GM13977 (cell line): Measurements from ENCODE around the gene CZIB.
"Not testable (repeated sequence)": the region's sequence is repeated elsewhere in the genome, so short reads cannot be mapped to it uniquely, and the experiment has no call there.

Source experiments
- DNase-seq: peaks from one replicate; pipeline ENCODE4 v3.0.0; 2012; ENCODE audit warnings: low spot score
- CTCF ChIP-seq: IDR thresholded peaks from 2 replicates; pipeline ENCODE4 v1.5.1; 2012; ENCODE audit warnings: mild to moderate bottlenecking, control low read depth; ENCODE audit not compliant: insufficient read depth; ENCODE audit errors: extremely low read depth, missing control alignments
- in situ Hi-C: fragments of 300-500 bp; cut with MboI; formaldehyde crosslinking; loops from one replicate; pipeline ENCODE4 v1.12.0; 2022; ENCODE audit warnings: low sequenced_read_pairs, low pct_unique_long_range_greater_than_20kb, mixed read lengths, inconsistent platforms; ENCODE audit not compliant: unreplicated experiment

CZIB gene

GRCh38 chr1:53190210-53190611 lies 30.2 kb downstream of the CZIB start:
- in situ Hi-C loops: no loop called here
- no peak for TF ChIP-seq CTCF
- DNase-seq: no peak

GRCh38 chr1:53189061-53189460 lies 31.4 kb downstream of the CZIB start:
- in situ Hi-C loops: loop anchor here (10.0 kb wide), 2 partner anchors 274 to 484 kb away; no protein-coding TSS in a partner anchor
- TF ChIP-seq CTCF: no peak
- no peak for DNase-seq

GRCh38 chr1:53188099-53188498 lies 32.3 kb downstream of the CZIB start:
- TF ChIP-seq CTCF: no peak
- in situ Hi-C loops: loop anchor here (10.0 kb wide), 2 partner anchors 273 to 483 kb away; no protein-coding TSS in a partner anchor
- DNase-seq: no peak

GRCh38 chr1:53187401-53187800 lies 33.0 kb downstream of the CZIB start:
- no peak for TF ChIP-seq CTCF
- in situ Hi-C loops: loop anchor here (10.0 kb wide), 2 partner anchors 273 to 483 kb away; no protein-coding TSS in a partner anchor

GRCh38 chr1:53186533-53186932 lies 33.9 kb downstream of the CZIB start:
- in situ Hi-C loops: loop anchor here (10.0 kb wide), 2 partner anchors 272 to 482 kb away; no protein-coding TSS in a partner anchor
- DNase-seq: no peak
- no peak for TF ChIP-seq CTCF

More at GRCh38 chr1:53187401-53187800, 33.0 kb downstream of the CZIB start:
- DNase-seq: no peak

GRCh38 chr1:53185955-53186297 lies 34.5 kb downstream of the CZIB start:
- not testable (repeated sequence) for DNase-seq
- in situ Hi-C loops: loop anchor here (10.0 kb wide), 2 partner anchors 271 to 481 kb away; no protein-coding TSS in a partner anchor

GRCh38 chr1:53183095-53183990 lies 37.1 kb downstream of the CZIB start:
- DNase-seq: no peak
- no peak for TF ChIP-seq CTCF
- in situ Hi-C loops: loop anchor here (10.0 kb wide), 2 partner anchors 269 to 479 kb away; no protein-coding TSS in a partner anchor
